ENCODE measurements around the gene PPP4R4.
"Not testable (repeated sequence)": the region's sequence is repeated elsewhere in the genome, so short reads cannot be mapped to it uniquely, and the experiment has no call there.

Gene PPP4R4

DNA sequence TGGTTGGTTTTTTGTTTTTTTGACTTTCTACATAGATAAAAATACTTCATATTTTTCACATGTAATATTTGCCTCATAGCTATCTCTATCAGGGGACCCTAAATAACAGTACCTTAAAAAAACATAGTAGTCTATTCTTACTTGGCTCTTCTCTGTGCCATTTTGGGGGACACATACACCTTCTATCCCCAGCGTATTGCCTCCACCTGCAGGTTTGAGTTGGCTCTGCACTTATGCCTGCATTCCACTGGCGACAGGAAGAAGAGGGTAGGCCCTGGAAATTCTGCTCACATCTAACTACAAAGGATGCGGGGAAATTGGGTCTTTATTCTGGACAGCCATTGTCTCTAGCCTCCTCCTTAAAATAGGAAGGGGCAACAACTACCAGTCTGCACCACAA is 30.9 kb upstream of the PPP4R4 start:
- no peak for DNase-seq (ENCODE audit: low spot score)
- TF ChIP-seq, protein P1, sequence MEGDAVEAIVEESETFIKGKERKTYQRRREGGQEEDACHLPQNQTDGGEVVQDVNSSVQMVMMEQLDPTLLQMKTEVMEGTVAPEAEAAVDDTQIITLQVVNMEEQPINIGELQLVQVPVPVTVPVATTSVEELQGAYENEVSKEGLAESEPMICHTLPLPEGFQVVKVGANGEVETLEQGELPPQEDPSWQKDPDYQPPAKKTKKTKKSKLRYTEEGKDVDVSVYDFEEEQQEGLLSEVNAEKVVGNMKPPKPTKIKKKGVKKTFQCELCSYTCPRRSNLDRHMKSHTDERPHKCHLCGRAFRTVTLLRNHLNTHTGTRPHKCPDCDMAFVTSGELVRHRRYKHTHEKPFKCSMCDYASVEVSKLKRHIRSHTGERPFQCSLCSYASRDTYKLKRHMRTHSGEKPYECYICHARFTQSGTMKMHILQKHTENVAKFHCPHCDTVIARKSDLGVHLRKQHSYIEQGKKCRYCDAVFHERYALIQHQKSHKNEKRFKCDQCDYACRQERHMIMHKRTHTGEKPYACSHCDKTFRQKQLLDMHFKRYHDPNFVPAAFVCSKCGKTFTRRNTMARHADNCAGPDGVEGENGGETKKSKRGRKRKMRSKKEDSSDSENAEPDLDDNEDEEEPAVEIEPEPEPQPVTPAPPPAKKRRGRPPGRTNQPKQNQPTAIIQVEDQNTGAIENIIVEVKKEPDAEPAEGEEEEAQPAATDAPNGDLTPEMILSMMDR (IDR thresholded peaks at IDR 0.05; ENCODE audit: extremely low read depth, insufficient read depth, missing control alignments) = peak; percentile 20
- in situ Hi-C loops (cut with MboI; ENCODE audit: low pct_unique_long_range_greater_than_20kb, low sequenced_read_pairs, unreplicated experiment) = loop anchor here (25.0 kb wide), 1 partner anchor 106 kb away; the partner anchor contains the start of gene OTUB2

DNA sequence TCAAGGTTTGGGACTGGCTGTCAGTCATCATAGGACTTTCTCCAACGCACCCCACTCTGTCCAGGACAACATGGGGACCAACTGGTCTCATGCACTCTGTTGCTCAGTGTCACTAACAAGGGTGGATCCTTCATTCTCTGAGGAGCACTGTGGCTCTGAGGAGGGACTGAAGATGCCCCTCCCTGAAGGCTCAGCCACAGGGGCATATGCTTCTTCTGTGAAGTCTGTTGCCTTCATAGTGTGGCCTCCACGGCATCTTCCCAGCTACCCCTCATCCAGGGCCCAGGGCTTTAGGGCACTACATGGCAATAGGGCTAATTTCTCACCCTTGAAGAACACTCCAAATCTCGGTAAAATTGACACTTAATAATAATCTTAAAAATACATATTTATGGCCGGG is 30.4 kb upstream of the PPP4R4 start:
- in situ Hi-C loops (cut with MboI; ENCODE audit: low pct_unique_long_range_greater_than_20kb, low sequenced_read_pairs, unreplicated experiment) = loop anchor here (25.0 kb wide), 1 partner anchor 106 kb away; the partner anchor contains the start of gene OTUB2
- TF ChIP-seq, protein P1 (IDR thresholded peaks at IDR 0.05; ENCODE audit: extremely low read depth, insufficient read depth, missing control alignments) = no peak

DNA sequence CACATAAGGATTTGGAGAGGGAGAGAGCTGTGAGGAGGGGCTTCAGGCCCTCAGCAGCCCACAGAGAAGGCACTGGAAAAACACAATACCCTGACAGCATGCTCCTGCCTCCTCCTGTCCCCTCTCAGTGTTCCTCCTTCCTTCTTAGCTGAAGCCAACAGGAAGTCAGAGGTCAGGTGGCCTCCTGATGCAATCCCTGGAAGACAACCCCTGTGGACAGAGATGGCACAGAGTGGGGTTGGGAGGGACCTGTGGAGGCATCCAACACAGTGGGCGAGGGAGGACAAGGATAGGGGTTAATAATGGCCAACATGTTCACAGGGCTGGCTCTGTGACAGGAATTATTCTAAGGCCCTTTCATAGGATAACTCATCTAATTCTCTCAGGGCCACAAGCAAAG is 29.4 kb upstream of the PPP4R4 start:
- in situ Hi-C loops (cut with MboI; ENCODE audit: low pct_unique_long_range_greater_than_20kb, low sequenced_read_pairs, unreplicated experiment) = loop anchor here (25.0 kb wide), 1 partner anchor 107 kb away; the partner anchor contains the start of gene OTUB2
- TF ChIP-seq, protein P1 (IDR thresholded peaks at IDR 0.05; ENCODE audit: extremely low read depth, insufficient read depth, missing control alignments) = no peak
- DNase-seq (ENCODE audit: low spot score) = no peak

More for the DNA sequence above, 30.4 kb upstream of the PPP4R4 start:
- no peak for DNase-seq (ENCODE audit: low spot score)

DNA sequence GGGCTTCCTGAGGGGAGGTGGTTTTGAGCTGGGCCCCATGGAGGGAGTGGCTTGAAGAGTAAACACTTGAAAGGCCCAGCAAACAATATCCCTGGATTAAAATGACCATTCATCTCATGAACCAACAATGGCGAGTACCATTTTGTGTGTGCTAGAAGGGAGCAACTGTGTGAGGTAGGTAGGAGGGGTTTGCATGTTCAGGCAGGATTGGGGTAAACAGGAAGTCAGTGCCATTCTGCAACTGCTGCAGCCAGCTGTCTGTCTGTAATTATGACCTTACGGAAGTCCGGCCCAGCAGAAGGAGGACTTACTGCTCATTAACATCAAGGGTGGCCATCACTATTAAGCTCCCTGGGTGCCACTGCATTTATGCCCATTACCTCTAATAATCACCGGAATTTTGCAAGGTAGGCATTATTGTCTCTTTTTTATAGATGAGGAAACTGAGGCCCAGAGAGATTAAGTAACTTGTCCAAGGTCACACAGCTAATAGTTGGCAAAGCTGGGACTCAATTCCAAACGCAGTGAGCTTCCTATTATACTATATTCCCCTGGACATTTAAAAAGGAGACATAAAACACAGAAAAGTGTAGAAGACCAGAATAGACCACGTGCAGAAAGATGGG is 28.1 kb upstream of the PPP4R4 start:
- TF ChIP-seq, protein P1 (IDR thresholded peaks at IDR 0.05; ENCODE audit: extremely low read depth, insufficient read depth, missing control alignments) = no peak
- in situ Hi-C loops (cut with MboI; ENCODE audit: low pct_unique_long_range_greater_than_20kb, low sequenced_read_pairs, unreplicated experiment) = loop anchor here (25.0 kb wide), 1 partner anchor 109 kb away; the partner anchor contains the start of gene OTUB2
- DNase-seq (ENCODE audit: low spot score) = no peak

DNA sequence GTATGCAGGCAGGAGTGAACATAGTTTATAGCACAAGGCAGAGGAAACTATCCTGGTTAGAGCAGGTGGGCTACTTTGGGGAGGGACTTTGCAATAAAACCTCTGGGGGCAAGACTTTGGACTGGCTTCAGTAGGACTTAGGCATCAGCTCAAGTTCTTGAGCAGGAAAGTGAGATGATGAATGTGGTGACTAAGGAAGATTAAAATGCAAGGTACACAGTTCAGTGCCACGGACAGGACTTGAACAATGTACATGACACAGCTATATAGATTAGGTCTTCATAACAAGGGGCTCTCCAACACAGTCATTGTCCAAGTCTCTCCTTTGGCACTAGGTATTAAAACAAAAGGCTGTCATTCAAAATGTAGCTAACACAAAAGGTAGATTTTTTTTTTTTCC is 21.4 kb upstream of the PPP4R4 start:
- DNase-seq (ENCODE audit: low spot score) = no peak
- in situ Hi-C loops (cut with MboI; ENCODE audit: low pct_unique_long_range_greater_than_20kb, low sequenced_read_pairs, unreplicated experiment) = no loop called here
- TF ChIP-seq, protein P1 (IDR thresholded peaks at IDR 0.05; ENCODE audit: extremely low read depth, insufficient read depth, missing control alignments) = no peak

DNA sequence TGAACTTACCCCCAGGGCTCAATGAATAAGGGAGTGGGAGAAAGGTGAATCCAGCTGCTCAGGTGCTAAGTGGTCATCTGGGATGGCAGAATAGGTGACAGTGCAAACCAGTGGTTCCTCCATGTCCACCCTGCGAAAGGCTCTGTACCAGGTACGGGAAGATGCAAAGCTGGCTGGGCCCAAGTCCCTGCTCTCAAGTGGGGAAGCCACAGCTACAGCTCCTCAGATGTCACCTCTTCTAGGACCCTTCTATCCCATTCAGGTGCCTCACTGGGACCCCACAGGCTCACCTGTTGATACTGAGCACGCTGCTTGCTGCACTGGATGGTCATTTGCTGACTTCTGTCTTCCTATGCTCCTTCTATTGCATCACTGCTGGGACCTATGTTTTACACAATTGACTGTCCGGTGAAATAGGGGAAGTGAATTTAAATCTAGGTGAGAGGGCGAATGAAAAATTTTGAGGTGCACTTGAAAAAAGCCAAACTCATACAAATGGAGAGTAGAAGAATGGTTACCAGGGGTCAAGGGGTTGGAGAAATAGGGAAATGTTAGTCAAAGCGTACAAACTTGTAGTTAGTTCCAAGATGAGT is 20.3 kb upstream of the PPP4R4 start:
- DNase-seq (ENCODE audit: low spot score) = no peak
- TF ChIP-seq, protein P1 (IDR thresholded peaks at IDR 0.05; ENCODE audit: extremely low read depth, insufficient read depth, missing control alignments) = no peak
- in situ Hi-C loops (cut with MboI; ENCODE audit: low pct_unique_long_range_greater_than_20kb, low sequenced_read_pairs, unreplicated experiment) = no loop called here

DNA sequence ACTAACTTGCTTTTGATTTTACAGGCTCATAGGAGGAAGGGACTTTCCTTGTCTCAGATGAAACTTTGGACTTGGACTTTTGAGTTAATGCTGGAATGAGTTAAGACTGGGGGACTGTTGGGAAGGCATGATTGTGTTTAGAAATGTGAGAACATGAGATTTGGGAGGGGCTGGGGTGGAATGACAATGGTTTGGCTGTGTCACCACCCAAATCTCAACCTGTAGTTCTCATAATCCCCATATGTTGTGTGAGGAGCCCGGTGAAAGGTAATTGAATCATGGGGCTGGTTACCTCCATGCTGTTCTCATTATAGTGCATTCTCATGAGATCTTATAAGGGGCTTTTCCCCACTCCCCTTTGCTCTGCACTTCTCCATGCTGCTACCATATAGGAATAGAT is 18.0 kb upstream of the PPP4R4 start:
- in situ Hi-C loops (cut with MboI; ENCODE audit: low pct_unique_long_range_greater_than_20kb, low sequenced_read_pairs, unreplicated experiment) = not testable (repeated sequence)

More for the DNA sequence above, 18.0 kb upstream of the PPP4R4 start:
- not testable (repeated sequence) for DNase-seq (ENCODE audit: low spot score)
